Stomach (tissue), 4 donors: ENCODE measurements around the gene VPS11.

Source experiments
- POLR2A ChIP-seq, 4 donors: fragments of 450-650 bp; IDR thresholded peaks; one replicate each; pipeline ENCODE4 v1.6.1; 2016; ENCODE audit warnings: antibody characterized with exemption in 4 of 4, control low read depth in 2 of 4, mild to moderate bottlenecking in 1 of 4, moderate library complexity in 1 of 4
- POLR2AphosphoS5 ChIP-seq, 3 donors: sonication (generic); formaldehyde crosslinking; IDR thresholded peaks; one replicate each; pipeline ENCODE4 v1.6.1; 2016; ENCODE audit warnings: antibody characterized with exemption in 3 of 3
- TF ChIP-seq, protein P1 (sequence below), 7 experiments: fragments of 450-650 bp in 4 of 7; fragments of 200-600 bp in 3 of 7; sonication (generic) in 3 of 7; IDR thresholded peaks; one replicate each; pipeline ENCODE4 v1.5.1; 2016 to 2019; ENCODE audit warnings: antibody characterized with exemption in 7 of 7, control low read depth in 2 of 7, mild to moderate bottlenecking in 1 of 7

DNA sequence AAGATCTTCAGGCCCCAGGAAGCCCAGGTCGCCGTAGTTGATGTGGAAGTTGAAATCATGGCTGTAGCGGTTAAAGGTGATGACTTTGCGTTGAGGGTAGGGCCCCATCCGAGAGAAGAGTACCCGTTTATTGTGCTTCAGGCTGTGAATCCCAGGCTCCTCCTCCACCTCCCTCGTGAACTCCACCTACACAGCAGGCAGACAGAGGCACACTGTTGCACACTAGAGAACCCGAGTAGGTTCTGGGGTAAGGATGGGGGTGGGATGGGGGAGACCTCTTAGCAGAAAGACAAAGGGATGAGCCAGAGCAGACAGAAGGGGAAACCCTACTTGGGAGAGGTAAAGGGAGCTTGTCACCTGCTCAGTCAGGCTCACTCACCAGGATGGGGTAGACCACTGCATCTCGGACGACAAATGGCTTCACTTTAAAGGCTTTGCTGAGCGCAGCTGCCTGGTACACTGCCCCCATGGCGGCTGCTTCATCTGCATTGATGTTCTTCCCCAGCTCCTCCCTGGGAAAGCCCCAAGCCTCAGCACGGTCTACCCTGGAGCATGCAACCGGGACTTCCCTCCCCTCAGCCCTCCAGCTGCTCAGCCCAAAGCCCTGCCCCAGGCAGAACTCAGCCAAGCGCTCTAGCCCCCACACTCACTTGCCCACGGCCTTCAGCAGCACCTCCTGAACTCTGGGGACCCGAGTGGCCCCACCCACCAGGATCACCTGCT is 16.0 kb upstream of the VPS11 start:
- TF ChIP-seq, protein P1, sequence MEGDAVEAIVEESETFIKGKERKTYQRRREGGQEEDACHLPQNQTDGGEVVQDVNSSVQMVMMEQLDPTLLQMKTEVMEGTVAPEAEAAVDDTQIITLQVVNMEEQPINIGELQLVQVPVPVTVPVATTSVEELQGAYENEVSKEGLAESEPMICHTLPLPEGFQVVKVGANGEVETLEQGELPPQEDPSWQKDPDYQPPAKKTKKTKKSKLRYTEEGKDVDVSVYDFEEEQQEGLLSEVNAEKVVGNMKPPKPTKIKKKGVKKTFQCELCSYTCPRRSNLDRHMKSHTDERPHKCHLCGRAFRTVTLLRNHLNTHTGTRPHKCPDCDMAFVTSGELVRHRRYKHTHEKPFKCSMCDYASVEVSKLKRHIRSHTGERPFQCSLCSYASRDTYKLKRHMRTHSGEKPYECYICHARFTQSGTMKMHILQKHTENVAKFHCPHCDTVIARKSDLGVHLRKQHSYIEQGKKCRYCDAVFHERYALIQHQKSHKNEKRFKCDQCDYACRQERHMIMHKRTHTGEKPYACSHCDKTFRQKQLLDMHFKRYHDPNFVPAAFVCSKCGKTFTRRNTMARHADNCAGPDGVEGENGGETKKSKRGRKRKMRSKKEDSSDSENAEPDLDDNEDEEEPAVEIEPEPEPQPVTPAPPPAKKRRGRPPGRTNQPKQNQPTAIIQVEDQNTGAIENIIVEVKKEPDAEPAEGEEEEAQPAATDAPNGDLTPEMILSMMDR (IDR thresholded peaks at IDR 0.05): no peak
- TF ChIP-seq POLR2AphosphoS5 (IDR thresholded peaks at IDR 0.05): no peak
- no peak for TF ChIP-seq POLR2A (IDR thresholded peaks at IDR 0.05)
